Measurements from ENCODE around the gene BTBD2. TPM values are rescaled to one million over a fixed set of nuclear protein-coding genes. Genes with fewer than 3 reads are reported as not detected.

BTBD2 gene
- total and polyA plus RNA-seq, 2 of the 13 experiments (the other 11 are each of a cell fraction or from before 2014, with no cell fraction given): 28.1 to 45.3 TPM

- TF ChIP-seq, protein P1, sequence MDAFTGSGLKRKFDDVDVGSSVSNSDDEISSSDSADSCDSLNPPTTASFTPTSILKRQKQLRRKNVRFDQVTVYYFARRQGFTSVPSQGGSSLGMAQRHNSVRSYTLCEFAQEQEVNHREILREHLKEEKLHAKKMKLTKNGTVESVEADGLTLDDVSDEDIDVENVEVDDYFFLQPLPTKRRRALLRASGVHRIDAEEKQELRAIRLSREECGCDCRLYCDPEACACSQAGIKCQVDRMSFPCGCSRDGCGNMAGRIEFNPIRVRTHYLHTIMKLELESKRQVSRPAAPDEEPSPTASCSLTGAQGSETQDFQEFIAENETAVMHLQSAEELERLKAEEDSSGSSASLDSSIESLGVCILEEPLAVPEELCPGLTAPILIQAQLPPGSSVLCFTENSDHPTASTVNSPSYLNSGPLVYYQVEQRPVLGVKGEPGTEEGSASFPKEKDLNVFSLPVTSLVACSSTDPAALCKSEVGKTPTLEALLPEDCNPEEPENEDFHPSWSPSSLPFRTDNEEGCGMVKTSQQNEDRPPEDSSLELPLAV (CRISPR knock-in tag; conservative IDR thresholded peaks at IDR 0.05; ENCODE audit: low read depth): no peak
- TF ChIP-seq ZMYM2 (CRISPR knock-in tag; IDR thresholded peaks at IDR 0.05) (0 out of 2 replicates have a peak, but pooled peaks have one; percentile 29), RCOR2 (CRISPR knock-in tag; IDR thresholded peaks at IDR 0.05) (no peak), BCL6 (CRISPR knock-in tag; IDR thresholded peaks at IDR 0.05) (peak; percentile 59), TRIM22 (IDR thresholded peaks at IDR 0.05) (no peak), RBM22 (optimal IDR thresholded peaks at IDR 0.05; ENCODE audit: low read length) (no peak), ZKSCAN1 (IDR thresholded peaks at IDR 0.05; ENCODE audit: low read length) (no peak), FOXP4 (CRISPR knock-in tag; IDR thresholded peaks at IDR 0.05) (no peak), ZNF382 (CRISPR knock-in tag; IDR thresholded peaks at IDR 0.05; ENCODE audit: borderline replicate concordance) (no peak), GABPB1 (CRISPR knock-in tag; IDR thresholded peaks at IDR 0.05) (peak; percentile 5; the same call in 1 of the 2 replicates)
- TF ChIP-seq, protein P2, sequence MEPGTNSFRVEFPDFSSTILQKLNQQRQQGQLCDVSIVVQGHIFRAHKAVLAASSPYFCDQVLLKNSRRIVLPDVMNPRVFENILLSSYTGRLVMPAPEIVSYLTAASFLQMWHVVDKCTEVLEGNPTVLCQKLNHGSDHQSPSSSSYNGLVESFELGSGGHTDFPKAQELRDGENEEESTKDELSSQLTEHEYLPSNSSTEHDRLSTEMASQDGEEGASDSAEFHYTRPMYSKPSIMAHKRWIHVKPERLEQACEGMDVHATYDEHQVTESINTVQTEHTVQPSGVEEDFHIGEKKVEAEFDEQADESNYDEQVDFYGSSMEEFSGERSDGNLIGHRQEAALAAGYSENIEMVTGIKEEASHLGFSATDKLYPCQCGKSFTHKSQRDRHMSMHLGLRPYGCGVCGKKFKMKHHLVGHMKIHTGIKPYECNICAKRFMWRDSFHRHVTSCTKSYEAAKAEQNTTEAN (CRISPR knock-in tag; conservative IDR thresholded peaks at IDR 0.05): no peak
- TF ChIP-seq, protein P3, sequence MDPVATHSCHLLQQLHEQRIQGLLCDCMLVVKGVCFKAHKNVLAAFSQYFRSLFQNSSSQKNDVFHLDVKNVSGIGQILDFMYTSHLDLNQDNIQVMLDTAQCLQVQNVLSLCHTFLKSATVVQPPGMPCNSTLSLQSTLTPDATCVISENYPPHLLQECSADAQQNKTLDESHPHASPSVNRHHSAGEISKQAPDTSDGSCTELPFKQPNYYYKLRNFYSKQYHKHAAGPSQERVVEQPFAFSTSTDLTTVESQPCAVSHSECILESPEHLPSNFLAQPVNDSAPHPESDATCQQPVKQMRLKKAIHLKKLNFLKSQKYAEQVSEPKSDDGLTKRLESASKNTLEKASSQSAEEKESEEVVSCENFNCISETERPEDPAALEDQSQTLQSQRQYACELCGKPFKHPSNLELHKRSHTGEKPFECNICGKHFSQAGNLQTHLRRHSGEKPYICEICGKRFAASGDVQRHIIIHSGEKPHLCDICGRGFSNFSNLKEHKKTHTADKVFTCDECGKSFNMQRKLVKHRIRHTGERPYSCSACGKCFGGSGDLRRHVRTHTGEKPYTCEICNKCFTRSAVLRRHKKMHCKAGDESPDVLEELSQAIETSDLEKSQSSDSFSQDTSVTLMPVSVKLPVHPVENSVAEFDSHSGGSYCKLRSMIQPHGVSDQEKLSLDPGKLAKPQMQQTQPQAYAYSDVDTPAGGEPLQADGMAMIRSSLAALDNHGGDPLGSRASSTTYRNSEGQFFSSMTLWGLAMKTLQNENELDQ (CRISPR knock-in tag; IDR thresholded peaks at IDR 0.05; ENCODE audit: borderline replicate concordance): no peak
- TF ChIP-seq, protein P4, sequence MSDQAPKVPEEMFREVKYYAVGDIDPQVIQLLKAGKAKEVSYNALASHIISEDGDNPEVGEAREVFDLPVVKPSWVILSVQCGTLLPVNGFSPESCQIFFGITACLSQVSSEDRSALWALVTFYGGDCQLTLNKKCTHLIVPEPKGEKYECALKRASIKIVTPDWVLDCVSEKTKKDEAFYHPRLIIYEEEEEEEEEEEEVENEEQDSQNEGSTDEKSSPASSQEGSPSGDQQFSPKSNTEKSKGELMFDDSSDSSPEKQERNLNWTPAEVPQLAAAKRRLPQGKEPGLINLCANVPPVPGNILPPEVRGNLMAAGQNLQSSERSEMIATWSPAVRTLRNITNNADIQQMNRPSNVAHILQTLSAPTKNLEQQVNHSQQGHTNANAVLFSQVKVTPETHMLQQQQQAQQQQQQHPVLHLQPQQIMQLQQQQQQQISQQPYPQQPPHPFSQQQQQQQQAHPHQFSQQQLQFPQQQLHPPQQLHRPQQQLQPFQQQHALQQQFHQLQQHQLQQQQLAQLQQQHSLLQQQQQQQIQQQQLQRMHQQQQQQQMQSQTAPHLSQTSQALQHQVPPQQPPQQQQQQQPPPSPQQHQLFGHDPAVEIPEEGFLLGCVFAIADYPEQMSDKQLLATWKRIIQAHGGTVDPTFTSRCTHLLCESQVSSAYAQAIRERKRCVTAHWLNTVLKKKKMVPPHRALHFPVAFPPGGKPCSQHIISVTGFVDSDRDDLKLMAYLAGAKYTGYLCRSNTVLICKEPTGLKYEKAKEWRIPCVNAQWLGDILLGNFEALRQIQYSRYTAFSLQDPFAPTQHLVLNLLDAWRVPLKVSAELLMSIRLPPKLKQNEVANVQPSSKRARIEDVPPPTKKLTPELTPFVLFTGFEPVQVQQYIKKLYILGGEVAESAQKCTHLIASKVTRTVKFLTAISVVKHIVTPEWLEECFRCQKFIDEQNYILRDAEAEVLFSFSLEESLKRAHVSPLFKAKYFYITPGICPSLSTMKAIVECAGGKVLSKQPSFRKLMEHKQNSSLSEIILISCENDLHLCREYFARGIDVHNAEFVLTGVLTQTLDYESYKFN (CRISPR knock-in tag; conservative IDR thresholded peaks at IDR 0.05): peak; percentile 28; the same call in 1 of the 2 replicates
- TF ChIP-seq, protein P5, sequence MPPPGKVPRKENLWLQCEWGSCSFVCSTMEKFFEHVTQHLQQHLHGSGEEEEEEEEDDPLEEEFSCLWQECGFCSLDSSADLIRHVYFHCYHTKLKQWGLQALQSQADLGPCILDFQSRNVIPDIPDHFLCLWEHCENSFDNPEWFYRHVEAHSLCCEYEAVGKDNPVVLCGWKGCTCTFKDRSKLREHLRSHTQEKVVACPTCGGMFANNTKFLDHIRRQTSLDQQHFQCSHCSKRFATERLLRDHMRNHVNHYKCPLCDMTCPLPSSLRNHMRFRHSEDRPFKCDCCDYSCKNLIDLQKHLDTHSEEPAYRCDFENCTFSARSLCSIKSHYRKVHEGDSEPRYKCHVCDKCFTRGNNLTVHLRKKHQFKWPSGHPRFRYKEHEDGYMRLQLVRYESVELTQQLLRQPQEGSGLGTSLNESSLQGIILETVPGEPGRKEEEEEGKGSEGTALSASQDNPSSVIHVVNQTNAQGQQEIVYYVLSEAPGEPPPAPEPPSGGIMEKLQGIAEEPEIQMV (CRISPR knock-in tag; IDR thresholded peaks at IDR 0.05; ENCODE audit: low read depth): no peak
These were observed 79.9 kb downstream of the BTBD2 start (continued) for GRCh38 chr19:1935484-1936208.

All from HepG2 (cell line).